Type B pancreatic cell (in vitro differentiated cells): ENCODE results near the gene ZCCHC17. TPM values are rescaled to one million over a fixed set of nuclear protein-coding genes. Genes with fewer than 3 reads are reported as not detected.

ENCODE experiments used
- DNase-seq: peaks from one replicate; pipeline ENCODE4 v3.0.0; 2021; ENCODE audit warnings: mixed read lengths; ENCODE audit not compliant: unreplicated experiment; ENCODE audit errors: extremely low spot score
- H3K27ac Mint-ChIP-seq: 2 replicates; pipeline ENCODE4 v1.8.0; 2021; ENCODE audit warnings: mild to moderate bottlenecking, mixed read lengths
- H3K27me3 Mint-ChIP-seq: 2 replicates; pipeline ENCODE4 v1.8.0; 2021; ENCODE audit warnings: mixed read lengths
- H3K36me3 Mint-ChIP-seq: 2 replicates; pipeline ENCODE4 v1.8.0; 2021; ENCODE audit warnings: mixed read lengths
- H3K4me1 Mint-ChIP-seq: one replicate; pipeline ENCODE4 v1.8.0; 2021; ENCODE audit warnings: mixed read lengths; ENCODE audit not compliant: unreplicated experiment
- H3K4me3 Mint-ChIP-seq: 2 replicates; pipeline ENCODE4 v1.8.0; 2021; ENCODE audit warnings: mild to moderate bottlenecking, mixed read lengths
- H3K9me3 Mint-ChIP-seq: 2 replicates; pipeline ENCODE4 v1.8.0; 2021; ENCODE audit warnings: mixed read lengths
- total RNA-seq: library from RNA; stranded (reverse); gene quantifications from 2 replicates; pipeline ENCODE4 v1.2.1, GENCODE V29; 2021; ENCODE audit warnings: low replicate concordance
- TF ChIP-seq, protein P1 (sequence below): fragments of 200-600 bp; sonication (generic); conservative IDR thresholded peaks from 2 replicates; pipeline ENCODE4 v1.5.0; 2021; ENCODE audit warnings: antibody characterized with exemption, mild to moderate bottlenecking

The ZCCHC17 gene
- total RNA-seq, 1 donor from 2014 or later, result 35.0 TPM

DNA sequence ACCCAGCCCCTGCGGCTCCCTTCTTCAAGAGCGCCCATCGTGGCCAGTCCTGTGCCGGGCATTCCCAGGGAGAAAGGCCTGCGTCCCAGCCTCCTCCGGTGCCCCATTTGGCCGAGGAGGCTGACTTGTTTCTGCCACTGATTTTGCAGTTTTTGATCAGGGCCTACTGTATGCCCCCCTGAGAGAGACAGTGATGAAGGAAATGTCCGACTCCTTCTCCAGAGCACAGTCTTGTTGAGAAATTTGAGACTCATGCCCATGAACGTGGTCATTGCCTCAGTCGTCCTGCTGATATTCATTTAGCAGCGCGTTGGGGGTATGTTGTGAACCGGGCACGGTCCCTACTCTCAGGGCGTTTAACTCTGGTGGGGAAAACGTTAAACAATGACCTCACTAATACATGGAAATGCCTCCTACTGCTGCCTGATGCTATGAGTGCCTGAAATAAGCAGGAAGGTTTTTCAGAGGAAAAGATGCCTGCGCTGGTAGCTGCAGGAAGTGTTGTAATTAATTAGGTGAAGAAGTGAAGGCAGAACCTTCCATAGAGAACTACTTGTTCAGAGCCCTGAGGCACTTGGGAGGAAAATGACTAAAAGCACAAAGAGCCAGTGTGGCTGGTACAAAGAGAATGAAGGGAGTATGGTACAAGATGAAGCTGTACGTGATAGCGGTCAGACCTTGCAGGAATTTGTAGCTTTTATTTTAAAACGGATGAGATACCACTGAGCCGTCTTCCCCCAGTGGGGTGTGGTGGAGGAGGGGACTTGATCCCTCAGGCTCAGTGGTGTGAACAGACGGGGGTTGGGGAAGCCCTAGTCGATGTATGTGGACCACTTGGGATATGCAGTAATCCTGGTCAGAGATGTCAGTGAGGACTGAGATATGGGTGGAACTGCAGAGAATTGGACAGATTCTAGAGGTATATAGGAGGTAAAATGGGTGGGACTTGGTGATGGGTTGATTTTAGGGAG, 730 bp downstream of the ZCCHC17 start:
- no peak for DNase-seq
- Mint-ChIP-seq H3K4me3 (no peak overlapping the region), H3K4me1 (peaks cover 25% of the 10 kb centered on the region), H3K9me3 (no peaks in the 10 kb centered on the region), H3K27ac (no peak overlapping the region), H3K36me3 (peaks cover 3% of the 10 kb centered on the region), H3K27me3 (no peaks in the 10 kb centered on the region)
- TF ChIP-seq, protein P1, sequence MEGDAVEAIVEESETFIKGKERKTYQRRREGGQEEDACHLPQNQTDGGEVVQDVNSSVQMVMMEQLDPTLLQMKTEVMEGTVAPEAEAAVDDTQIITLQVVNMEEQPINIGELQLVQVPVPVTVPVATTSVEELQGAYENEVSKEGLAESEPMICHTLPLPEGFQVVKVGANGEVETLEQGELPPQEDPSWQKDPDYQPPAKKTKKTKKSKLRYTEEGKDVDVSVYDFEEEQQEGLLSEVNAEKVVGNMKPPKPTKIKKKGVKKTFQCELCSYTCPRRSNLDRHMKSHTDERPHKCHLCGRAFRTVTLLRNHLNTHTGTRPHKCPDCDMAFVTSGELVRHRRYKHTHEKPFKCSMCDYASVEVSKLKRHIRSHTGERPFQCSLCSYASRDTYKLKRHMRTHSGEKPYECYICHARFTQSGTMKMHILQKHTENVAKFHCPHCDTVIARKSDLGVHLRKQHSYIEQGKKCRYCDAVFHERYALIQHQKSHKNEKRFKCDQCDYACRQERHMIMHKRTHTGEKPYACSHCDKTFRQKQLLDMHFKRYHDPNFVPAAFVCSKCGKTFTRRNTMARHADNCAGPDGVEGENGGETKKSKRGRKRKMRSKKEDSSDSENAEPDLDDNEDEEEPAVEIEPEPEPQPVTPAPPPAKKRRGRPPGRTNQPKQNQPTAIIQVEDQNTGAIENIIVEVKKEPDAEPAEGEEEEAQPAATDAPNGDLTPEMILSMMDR, result peak; percentile 1

DNA sequence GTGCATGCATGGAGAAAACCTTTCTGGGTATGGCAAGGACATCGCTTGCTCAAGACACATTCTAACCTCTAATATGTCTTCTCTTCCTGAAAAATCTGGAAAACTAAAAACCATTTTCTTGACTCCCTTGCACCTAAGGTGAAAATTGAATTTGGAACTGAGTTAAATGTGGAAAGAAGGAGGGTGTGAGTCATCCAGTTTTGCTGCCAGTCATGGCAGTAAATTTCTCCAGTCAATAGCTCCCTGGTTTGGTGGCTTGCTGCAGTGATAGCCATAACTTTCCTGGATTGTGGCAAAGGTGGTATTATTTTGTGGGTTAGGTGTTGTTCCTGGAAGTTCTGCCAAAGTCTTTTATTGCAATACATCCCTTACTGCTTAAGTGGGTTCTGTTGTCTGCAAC, 2.5 kb downstream of the ZCCHC17 start:
- Mint-ChIP-seq H3K27ac (no peak overlapping the region), H3K27me3 (no peaks in the 10 kb centered on the region), H3K4me1 (peaks cover 25% of the 10 kb centered on the region), H3K9me3 (no peaks in the 10 kb centered on the region), H3K4me3 (peak overlapping the region; percentile 54), H3K36me3 (no peaks in the 10 kb centered on the region)
- TF ChIP-seq, protein P1, result no peak
- no peak for DNase-seq

DNA sequence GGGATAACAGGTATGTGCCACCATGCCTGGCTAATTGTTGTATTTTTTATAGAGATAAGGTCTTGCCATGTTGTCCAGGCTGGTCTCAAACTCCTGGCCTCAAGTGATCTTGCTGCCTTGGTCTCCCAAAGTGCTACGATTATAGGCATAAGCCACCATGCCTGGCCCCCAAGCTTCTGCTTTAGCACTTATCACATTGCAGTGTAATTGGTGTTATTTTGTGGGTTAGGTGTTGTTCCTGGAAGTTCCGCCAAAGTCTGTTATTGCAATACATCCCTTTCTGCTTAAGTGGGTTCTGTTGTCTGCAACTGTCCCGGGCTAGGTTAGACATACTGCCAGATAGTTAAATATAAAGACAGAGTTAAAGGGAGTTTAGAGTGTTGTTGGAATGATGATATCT, 3.4 kb downstream of the ZCCHC17 start:
- Mint-ChIP-seq H3K9me3 (no peaks in the 10 kb centered on the region), H3K4me3 (no peak overlapping the region), H3K4me1 (peaks cover 20% of the 10 kb centered on the region), H3K27ac (no peak overlapping the region), H3K27me3 (no peaks in the 10 kb centered on the region), H3K36me3 (no peaks in the 10 kb centered on the region)
- TF ChIP-seq, protein P1, result no peak
- DNase-seq, result no peak

DNA sequence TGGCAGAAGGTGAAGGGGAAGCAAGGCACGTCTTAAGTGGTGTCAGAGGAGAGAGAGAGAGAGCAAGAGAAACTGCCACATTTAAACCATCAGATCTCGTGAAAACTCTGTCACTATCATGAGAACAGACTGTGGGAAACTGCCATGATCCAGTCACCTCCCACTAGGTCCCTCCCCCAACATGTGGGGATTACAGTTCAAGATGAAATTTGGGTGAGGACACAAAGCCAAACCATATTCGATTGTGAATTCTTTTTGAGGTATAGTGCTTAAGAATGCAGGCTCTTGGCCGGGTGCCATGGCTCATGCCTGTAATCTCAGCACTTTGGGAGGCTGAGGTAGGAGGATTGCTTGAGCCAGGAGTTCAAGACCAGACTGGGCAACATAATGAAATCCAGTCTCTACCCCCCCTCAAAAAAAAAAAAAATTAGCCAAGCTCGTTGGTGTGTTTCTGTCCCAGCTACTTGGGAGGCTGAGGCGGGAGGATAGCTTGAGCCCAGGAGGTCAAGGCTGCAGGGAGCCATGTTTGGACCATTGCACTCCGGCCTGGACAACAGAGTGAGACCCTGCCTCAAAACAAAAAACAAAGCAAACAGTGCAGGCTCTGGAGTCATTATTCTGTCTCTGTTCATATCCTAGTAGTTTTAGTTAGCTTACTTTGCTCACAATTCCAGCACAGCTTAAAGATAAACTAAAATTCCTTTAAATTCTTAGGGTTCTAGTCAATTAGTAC, 6.0 kb downstream of the ZCCHC17 start:
- DNase-seq, result no peak
- H3K4me3 Mint-ChIP-seq, result no peak overlapping the region
- peaks cover 7% of the 10 kb centered on the region for H3K36me3 Mint-ChIP-seq
- TF ChIP-seq, protein P1, result no peak
- H3K9me3 Mint-ChIP-seq, result no peaks in the 10 kb centered on the region
- H3K27ac Mint-ChIP-seq, result no peak overlapping the region
- peaks cover 17% of the 10 kb centered on the region for H3K4me1 Mint-ChIP-seq
- H3K27me3 Mint-ChIP-seq, result no peaks in the 10 kb centered on the region

DNA sequence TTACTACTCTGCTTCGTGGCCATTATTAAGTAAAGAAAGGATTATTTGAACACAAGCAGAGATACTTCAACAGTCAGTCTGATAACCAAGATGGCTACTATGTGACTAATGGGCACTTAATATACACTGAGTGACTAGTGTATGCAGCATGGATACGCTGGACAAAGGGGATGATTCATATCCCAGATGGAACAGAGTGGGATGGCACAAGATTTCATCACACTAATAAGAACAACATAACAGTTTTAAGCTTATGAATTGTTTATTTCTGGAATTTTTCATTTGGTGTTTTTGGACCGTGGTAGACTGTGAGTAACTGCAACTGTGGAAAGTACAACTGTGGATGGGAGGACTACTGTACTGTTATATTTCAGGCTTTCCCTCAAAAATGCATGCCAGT, 9.4 kb downstream of the ZCCHC17 start:
- H3K27ac Mint-ChIP-seq, result no peak overlapping the region
- peaks cover 8% of the 10 kb centered on the region for H3K4me1 Mint-ChIP-seq
- no peaks in the 10 kb centered on the region for H3K9me3 Mint-ChIP-seq
- TF ChIP-seq, protein P1, result no peak
- no peak for DNase-seq
- H3K27me3 Mint-ChIP-seq, result no peaks in the 10 kb centered on the region
- H3K36me3 Mint-ChIP-seq, result peaks cover 26% of the 10 kb centered on the region
- no peak overlapping the region for H3K4me3 Mint-ChIP-seq
